Raji (cell line): ENCODE measurements around the gene ADAM10.
A peak's percentile ranks its signal among the peaks of the same experiment; 100 is the strongest.

Experiments used
- POLR2A ChIP-seq: IDR thresholded peaks from 2 replicates; pipeline ENCODE4 v1.6.1; 2011; ENCODE audit warnings: low read depth, low read length, control low read depth; ENCODE audit not compliant: insufficient read depth

The ADAM10 gene

GRCh38 chr15:58764468-58764867, 15.0 kb upstream of the ADAM10 start:
- TF ChIP-seq POLR2A, result no peak

GRCh38 chr15:58762731-58763130, 13.2 kb upstream of the ADAM10 start:
- TF ChIP-seq POLR2A, result no peak

- no peak for TF ChIP-seq POLR2A
Observed at GRCh38 chr15:58762285-58762684, 12.8 kb upstream of the ADAM10 start.

GRCh38 chr15:58761010-58761388, 11.5 kb upstream of the ADAM10 start:
- no peak for TF ChIP-seq POLR2A

- TF ChIP-seq POLR2A, result no peak
Observed at GRCh38 chr15:58760385-58761009, 11.0 kb upstream of the ADAM10 start.

GRCh38 chr15:58758141-58758540, 8.6 kb upstream of the ADAM10 start:
- no peak for TF ChIP-seq POLR2A

- TF ChIP-seq POLR2A, result no peak
Observed at GRCh38 chr15:58755956-58756355, 6.4 kb upstream of the ADAM10 start.

GRCh38 chr15:58755350-58755749, 5.8 kb upstream of the ADAM10 start:
- no peak for TF ChIP-seq POLR2A

- TF ChIP-seq POLR2A, result no peak
Observed at GRCh38 chr15:58752716-58753115, 3.2 kb upstream of the ADAM10 start.

- TF ChIP-seq POLR2A, result peak; percentile 4; the same call in 1 of the 2 replicates
Observed at GRCh38 chr15:58748852-58749531, 515 bp downstream of the ADAM10 start.

- no peak for TF ChIP-seq POLR2A
Observed at GRCh38 chr15:58748040-58748851, 1.3 kb downstream of the ADAM10 start.

- TF ChIP-seq POLR2A, result no peak
Observed at GRCh38 chr15:58746174-58746573, 3.3 kb downstream of the ADAM10 start.

- TF ChIP-seq POLR2A, result no peak
Observed at GRCh38 chr15:58742819-58743502, 6.5 kb downstream of the ADAM10 start.

- no peak for TF ChIP-seq POLR2A
Observed at GRCh38 chr15:58742022-58742813, 7.3 kb downstream of the ADAM10 start.

- no peak for TF ChIP-seq POLR2A
Observed at GRCh38 chr15:58741032-58741431, 8.5 kb downstream of the ADAM10 start.
